Lower leg skin (tissue), 4 donors: ENCODE data around the gene ECHS1. TPM values are rescaled to one million over a fixed set of nuclear protein-coding genes. Genes with fewer than 3 reads are reported as not detected.

Experiments used
- DNase-seq, 2 donors: peaks; one replicate each; pipeline ENCODE4 v3.0.0-alpha.2; 2019; ENCODE audit warnings: low spot score in 2 of 2
- H3K4me3 ChIP-seq: fragments of 200-600 bp; sonication (generic); 2 replicates; pipeline ENCODE4 v1.5.1; 2017; ENCODE audit warnings: mild to moderate bottlenecking, low read depth; ENCODE audit not compliant: poor library complexity, severe bottlenecking
- POLR2A ChIP-seq, 2 donors: fragments of 450-650 bp; IDR thresholded peaks; one replicate each; pipeline ENCODE4 v1.6.1; 2016 to 2017; ENCODE audit warnings: antibody characterized with exemption in 2 of 2, mild to moderate bottlenecking in 1 of 2, moderate library complexity in 1 of 2
- WGBS, 2 donors: methylation state at CpG; one replicate each; pipeline ENCODE4 v1.1.5; 2018; 5-methylcytosine and 5-hydroxymethylcytosine counted together
- intact Hi-C: fragments of 100-400 bp; cut with DNase I; formaldehyde crosslinking; loops from one replicate; pipeline ENCODE4 v1.15.0; 2023; ENCODE audit warnings: low total_unique reads
- total RNA-seq, 4 donors: library from RNA; depleted of rRNA; stranded (reverse); fragments of >200 nt; gene quantifications; one replicate each; pipeline ENCODE4 v1.1.0, GENCODE V29; 2016
- TF ChIP-seq, protein P1 (sequence below), 3 donors: fragments of 450-650 bp; IDR thresholded peaks; one replicate each; pipeline ENCODE4 v1.5.1; 2016; ENCODE audit warnings: antibody characterized with exemption in 3 of 3, mild to moderate bottlenecking in 3 of 3, moderate library complexity in 2 of 3

The ECHS1 gene
- total RNA-seq = 10 to 100 TPM; 40.0 to 85.7 (median 61.8) TPM

DNA sequence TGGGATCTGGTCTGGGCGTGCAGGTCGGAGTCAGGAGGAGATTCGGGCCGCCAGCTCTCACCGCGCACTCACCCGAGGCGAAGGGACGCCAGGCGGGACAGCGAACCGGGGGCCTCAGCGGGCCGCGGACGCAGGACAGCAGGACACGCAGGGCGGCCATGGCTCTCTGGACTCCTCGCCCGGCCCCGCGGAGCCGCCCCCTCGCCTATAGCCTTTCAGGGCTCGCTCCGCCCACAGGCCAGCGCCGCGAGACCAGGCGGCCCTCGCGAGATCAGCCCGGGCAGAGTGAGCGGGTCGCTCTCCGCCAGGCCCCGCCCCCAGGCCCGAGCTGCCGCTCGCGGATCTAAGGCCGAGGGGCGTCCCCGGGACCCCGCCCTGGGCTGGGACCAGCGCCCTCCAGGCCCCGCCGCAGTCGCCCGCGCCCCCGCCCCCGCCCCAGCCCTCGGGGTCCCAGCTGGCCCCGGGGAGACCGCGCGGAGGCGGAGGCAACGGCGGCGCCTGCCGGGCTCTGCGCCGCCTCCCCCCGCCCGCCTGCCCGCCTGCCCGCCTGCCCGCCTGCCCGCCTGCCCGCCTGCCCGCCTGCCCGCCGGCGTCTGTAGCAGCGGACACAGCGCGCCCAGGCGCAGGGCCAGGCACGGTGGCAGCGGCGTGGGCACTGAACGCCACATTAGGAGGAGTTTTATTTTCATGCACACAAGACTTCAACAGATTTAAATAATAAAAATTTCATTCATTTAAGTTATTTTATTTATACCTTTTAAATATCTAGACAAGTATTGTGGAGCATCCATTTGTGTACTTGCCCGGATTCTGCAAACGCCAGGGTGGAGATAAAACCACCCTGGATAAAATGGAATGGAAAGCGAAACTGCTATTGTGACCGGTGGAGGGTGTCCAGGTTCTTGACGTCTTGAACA, at the start of gene ECHS1:
TSS of gene ECHS1 (minus strand) at position 181 of the 917 bp plus-strand sequence. CDS start at position 160, 21 bp downstream.
- intact Hi-C loops = no loop called here
- TF ChIP-seq, protein P1, sequence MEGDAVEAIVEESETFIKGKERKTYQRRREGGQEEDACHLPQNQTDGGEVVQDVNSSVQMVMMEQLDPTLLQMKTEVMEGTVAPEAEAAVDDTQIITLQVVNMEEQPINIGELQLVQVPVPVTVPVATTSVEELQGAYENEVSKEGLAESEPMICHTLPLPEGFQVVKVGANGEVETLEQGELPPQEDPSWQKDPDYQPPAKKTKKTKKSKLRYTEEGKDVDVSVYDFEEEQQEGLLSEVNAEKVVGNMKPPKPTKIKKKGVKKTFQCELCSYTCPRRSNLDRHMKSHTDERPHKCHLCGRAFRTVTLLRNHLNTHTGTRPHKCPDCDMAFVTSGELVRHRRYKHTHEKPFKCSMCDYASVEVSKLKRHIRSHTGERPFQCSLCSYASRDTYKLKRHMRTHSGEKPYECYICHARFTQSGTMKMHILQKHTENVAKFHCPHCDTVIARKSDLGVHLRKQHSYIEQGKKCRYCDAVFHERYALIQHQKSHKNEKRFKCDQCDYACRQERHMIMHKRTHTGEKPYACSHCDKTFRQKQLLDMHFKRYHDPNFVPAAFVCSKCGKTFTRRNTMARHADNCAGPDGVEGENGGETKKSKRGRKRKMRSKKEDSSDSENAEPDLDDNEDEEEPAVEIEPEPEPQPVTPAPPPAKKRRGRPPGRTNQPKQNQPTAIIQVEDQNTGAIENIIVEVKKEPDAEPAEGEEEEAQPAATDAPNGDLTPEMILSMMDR (IDR thresholded peaks at IDR 0.05) = no peak
- no peak for TF ChIP-seq POLR2A (IDR thresholded peaks at IDR 0.05)
- DNase-seq = peak; percentile 89 to 98
- H3K4me3 ChIP-seq = peak within 1 kb of the TSS; percentile 30
- 1 to 4% methylated on average over 21 to 39 of the region's 89 CpGs for WGBS, 2 donors

DNA sequence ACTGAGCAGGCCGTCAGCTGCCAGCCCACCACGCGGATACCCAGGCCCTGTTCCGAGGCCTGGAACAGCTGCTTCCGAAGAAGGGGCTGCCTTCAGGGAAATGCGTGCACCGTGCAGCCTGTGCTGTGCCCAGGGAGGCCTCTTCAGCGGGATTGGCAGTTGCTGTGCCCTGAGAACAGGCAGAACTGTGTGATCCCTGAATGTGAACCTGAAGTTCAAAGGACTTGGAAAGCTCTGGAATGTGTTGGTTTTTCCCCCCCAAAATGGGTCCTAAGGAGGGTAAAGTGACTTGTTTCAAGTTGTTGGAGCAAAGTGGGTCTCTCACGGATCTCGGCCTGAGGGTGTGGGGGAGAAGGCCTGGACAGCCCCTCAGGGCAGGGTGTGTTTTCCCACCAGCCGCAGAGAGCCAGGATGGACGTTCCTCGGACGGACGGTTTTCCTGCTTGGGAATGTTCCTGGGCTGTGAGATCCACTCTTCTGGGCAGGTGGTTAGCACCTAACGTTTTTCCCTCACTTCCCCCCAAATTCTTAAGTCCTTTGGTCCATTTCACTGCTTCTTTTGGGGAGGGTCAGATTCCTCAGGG, 49.2 kb upstream of the ECHS1 start:
- no peak overlapping the region for H3K4me3 ChIP-seq
- intact Hi-C loops = no loop called here
- TF ChIP-seq, protein P1 (IDR thresholded peaks at IDR 0.05) = no peak
- TF ChIP-seq POLR2A (IDR thresholded peaks at IDR 0.05) = no peak
- peak in 1 of 2 donors; percentile 75 for DNase-seq
- 72 to 73% methylated on average over 13 to 16 of the region's 16 CpGs for WGBS, 2 donors

DNA sequence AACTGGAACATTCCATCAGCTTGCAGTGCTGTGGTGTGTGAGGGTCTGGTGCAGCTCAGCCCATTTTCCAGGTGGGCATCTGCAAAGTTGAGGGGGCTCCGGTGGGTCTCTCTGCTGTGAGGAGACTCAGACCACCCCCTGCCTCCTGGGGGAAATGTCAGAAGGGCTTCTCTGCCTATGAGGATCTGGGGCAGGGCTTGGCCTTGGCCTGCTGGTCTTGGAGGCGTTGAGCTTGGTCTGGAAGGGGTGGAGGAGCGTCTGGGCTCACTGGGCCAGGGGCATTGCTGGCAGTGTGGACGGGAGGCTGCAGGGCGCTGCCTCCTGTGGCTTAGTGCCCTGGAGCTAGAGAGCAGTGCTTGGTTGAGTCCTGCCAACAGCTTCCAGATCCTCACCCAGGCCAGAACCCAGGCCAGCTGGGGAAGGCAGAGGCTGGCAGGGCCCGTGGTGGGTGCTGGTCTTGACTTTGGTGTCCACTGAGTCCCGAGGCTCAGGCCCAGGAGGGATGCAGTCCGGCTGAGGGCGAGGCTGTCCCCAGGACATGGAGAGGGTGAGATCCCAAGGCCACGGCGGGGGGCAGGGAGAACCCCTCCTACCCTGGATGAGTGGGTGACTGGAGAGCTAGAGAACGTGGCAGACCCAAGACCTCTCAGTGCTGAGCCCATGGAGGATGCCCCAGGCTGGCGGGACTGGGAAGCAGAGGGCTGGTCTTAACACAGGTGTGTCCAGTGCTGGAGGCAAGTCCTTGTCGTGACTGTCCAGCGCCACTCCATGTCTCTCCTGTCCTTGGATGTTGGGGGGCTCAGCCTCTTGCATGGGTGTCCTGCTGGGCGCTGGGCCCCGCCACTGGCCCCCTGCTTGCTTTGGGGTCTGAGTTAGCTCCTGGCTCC, 48.4 kb upstream of the ECHS1 start:
- TF ChIP-seq, protein P1 (IDR thresholded peaks at IDR 0.05) = no peak
- TF ChIP-seq POLR2A (IDR thresholded peaks at IDR 0.05) = no peak
- 87 to 95% methylated on average over 7 to 15 of the region's 17 CpGs for WGBS, 2 donors
- peak in 1 of 2 donors; percentile 75 for DNase-seq
- intact Hi-C loops = no loop called here
- no peak overlapping the region for H3K4me3 ChIP-seq

DNA sequence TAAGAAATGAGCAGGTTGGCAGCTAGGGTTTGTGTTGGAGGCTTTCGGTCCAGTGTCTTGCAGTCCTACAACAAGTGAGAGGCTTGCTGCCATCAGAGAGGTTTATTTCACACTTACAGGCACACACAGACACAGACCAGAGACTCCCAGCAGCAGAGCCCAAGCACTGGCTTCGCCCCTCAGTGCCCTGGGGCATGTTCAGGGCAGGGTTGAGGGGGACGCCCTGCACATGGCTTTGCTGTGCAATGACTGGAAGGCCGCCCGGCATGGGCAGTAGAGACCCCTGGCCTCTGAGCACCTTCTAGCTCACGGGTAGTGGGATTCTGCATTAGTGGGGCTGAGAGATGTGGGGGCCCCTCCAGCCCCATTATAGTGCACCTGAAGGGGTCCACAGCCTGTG, 47.4 kb upstream of the ECHS1 start:
- intact Hi-C loops = no loop called here
- WGBS, 2 donors = 85 to 88% methylated on average over 6 of the region's 6 CpGs
- no peak for TF ChIP-seq POLR2A (IDR thresholded peaks at IDR 0.05)
- TF ChIP-seq, protein P1 (IDR thresholded peaks at IDR 0.05) = no peak
- H3K4me3 ChIP-seq = no peak overlapping the region
- no peak for DNase-seq

DNA sequence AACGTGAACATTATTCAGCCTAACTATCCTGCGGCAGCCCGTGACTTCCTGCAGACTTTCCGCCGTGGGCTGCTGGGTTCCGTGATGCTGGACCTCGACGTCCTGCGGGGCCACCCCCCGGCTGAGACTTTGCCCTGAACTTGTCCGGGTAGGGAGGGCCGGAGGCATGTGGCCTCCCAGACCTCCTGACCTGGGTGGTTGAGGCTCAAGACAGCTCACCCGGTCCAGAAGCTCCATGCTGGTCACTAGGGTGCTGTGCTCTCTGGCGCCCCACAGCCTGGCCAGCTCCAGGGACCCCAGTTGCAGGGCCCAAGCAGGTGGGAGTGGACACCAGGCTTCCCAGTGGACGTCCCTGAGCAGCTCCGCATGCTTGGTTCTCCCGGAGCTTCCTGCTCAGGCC, 46.9 kb upstream of the ECHS1 start:
- no peak for TF ChIP-seq POLR2A (IDR thresholded peaks at IDR 0.05)
- TF ChIP-seq, protein P1 (IDR thresholded peaks at IDR 0.05) = no peak
- intact Hi-C loops = no loop called here
- H3K4me3 ChIP-seq = no peak overlapping the region
- 89 to 93% methylated on average over 16 to 17 of the region's 17 CpGs for WGBS, 2 donors
- peak in 1 of 2 donors; percentile 80 for DNase-seq
